Testis (tissue), 3 donors: Measurements from ENCODE around the gene SYT10. TPM values are rescaled to one million over a fixed set of nuclear protein-coding genes. Genes with fewer than 3 reads are reported as not detected.

Experiments used
- DNase-seq: peaks from one replicate; pipeline ENCODE4 v3.0.0-alpha.2; 2019
- H3K27ac ChIP-seq, 2 donors: fragments of 200-600 bp; sonication (generic); one replicate each; pipeline ENCODE4 v1.5.1; 2019
- H3K27me3 ChIP-seq: fragments of 200-600 bp; sonication (generic); one replicate; pipeline ENCODE4 v1.5.1; 2019
- H3K36me3 ChIP-seq: fragments of 200-600 bp; sonication (generic); one replicate; pipeline ENCODE4 v1.5.1; 2017; ENCODE audit warnings: low read depth; ENCODE audit errors: missing control alignments
- H3K4me1 ChIP-seq: fragments of 200-600 bp; sonication (generic); one replicate; pipeline ENCODE4 v1.5.1; 2019
- H3K4me3 ChIP-seq, 2 donors: fragments of 200-600 bp; sonication (generic); one replicate each; pipeline ENCODE4 v1.5.1; 2017 to 2019
- H3K9me3 ChIP-seq: fragments of 200-600 bp; sonication (generic); one replicate; pipeline ENCODE4 v1.5.1; 2017
- CTCF ChIP-seq, 3 experiments: fragments of 450-650 bp in 2 of 3; fragments of 200-600 bp in 1 of 3; sonication (generic) in 1 of 3; IDR thresholded peaks; one replicate each; pipeline ENCODE4 v1.5.1; 2016 to 2019; ENCODE audit warnings: antibody characterized with exemption in 3 of 3, mild to moderate bottlenecking in 2 of 3, moderate library complexity in 1 of 3
- POLR2A ChIP-seq: fragments of 450-650 bp; IDR thresholded peaks from one replicate; pipeline ENCODE4 v1.6.1; 2017; ENCODE audit warnings: antibody characterized with exemption, mild to moderate bottlenecking, moderate library complexity
- WGBS, 2 donors: methylation state at CpG; one replicate each; pipeline ENCODE4 v1.1.5; 2018; 5-methylcytosine and 5-hydroxymethylcytosine counted together
- intact Hi-C: fragments of 100-400 bp; cut with DNase I; formaldehyde crosslinking; loops from one replicate; pipeline ENCODE4 v1.15.1; 2023; ENCODE audit warnings: low total_unique reads
- polyA plus RNA-seq: library from polyadenylated mRNA; stranded (reverse); fragments of 350-450 nt; fragmentation: Illumina TruSeq; extraction: RNeasy Lipid Tissue Mini Kit (QIAGEN cat#74804); gene quantifications from one replicate; pipeline ENCODE4 v1.2.3, GENCODE V29; 2014; ENCODE audit warnings: low read depth, low replicate concordance; ENCODE audit not compliant: insufficient read depth
- total RNA-seq, 2 donors: library from RNA; depleted of rRNA; stranded (reverse); fragments of >200 nt; gene quantifications; one replicate each; pipeline ENCODE4 v1.2.3, GENCODE V29; 2016

The SYT10 gene
- total and polyA plus RNA-seq, 3 donors from 2014 or later, result 1.2 to 1.9 (median 1.7) TPM

GRCh38 chr12:33330940-33331339, 108.7 kb downstream of the SYT10 start:
- Histone ChIP-seq H3K27me3 (no peaks in the 10 kb centered on the region), H3K36me3 (no peaks in the 10 kb centered on the region), H3K4me1 (no peaks in the 10 kb centered on the region), H3K9me3 (no peaks in the 10 kb centered on the region), H3K4me3 (no peak overlapping the region), H3K27ac (no peak overlapping the region)
- 47 to 51% methylated on average over 2 of the region's 2 CpGs for WGBS, 2 donors
- DNase-seq, result no peak
- intact Hi-C loops, result no loop called here
- TF ChIP-seq CTCF (IDR thresholded peaks at IDR 0.05) (no peak), POLR2A (no peak)
